ENCODE results near the gene ITGA2B. TPM values are rescaled to one million over a fixed set of nuclear protein-coding genes. Genes with fewer than 3 reads are reported as not detected.

The ITGA2B gene
- total and polyA plus RNA-seq, 10 of the 15 experiments (the other 5 are each of a cell fraction or from before 2014, with no cell fraction given) = 0.04 to 0.51 (median 0.21) TPM; not detected in 1

GRCh38 chr17:44381810-44382305, 7.6 kb downstream of the ITGA2B start (continued):
- no peak for TF ChIP-seq BHLHE40 (IDR thresholded peaks at IDR 0.05; ENCODE audit: borderline replicate concordance in 1 of 2, low read depth in 2 of 2, low read length in 1 of 2)
- TF ChIP-seq POLR2AphosphoS5 (IDR thresholded peaks at IDR 0.05; ENCODE audit: low read length) = no peak
- no peak for TF ChIP-seq YY1 (IDR thresholded peaks at IDR 0.05; ENCODE audit: low read depth, low read length)

- ChIA-PET SMC1A (ENCODE audit: uncharacterized antibody, unreplicated experiment) (no interaction called here), RAD21 (ENCODE audit: unreplicated experiment) (no interaction called here), POLR2A (no interaction called here), CTCF (interaction anchor here (1.1 kb wide), 1 partner anchor 18 kb away, joined by 4 read pairs; the partner anchor contains the start of gene FAM171A2)
- Histone ChIP-seq H3K27me3 (replicated peaks in 1 of 2; ENCODE audit: control insufficient read depth in 2 of 2, insufficient read depth in 2 of 2, low read length in 1 of 2) (no peaks in the 10 kb centered on the region; a peak in 2 of 4 replicates), H3K79me2 (ENCODE audit: control insufficient read depth, insufficient read depth, low read length) (no peaks in the 10 kb centered on the region), H4K20me1 (ENCODE audit: control insufficient read depth, insufficient read depth) (no peaks in the 10 kb centered on the region), H3K4me3 (no peak overlapping the region), H2AFZ (ENCODE audit: control insufficient read depth, low read depth, low read length) (no peak overlapping the region), H3K27ac (ENCODE audit: control insufficient read depth, insufficient read depth) (no peak overlapping the region), H3K9ac (ENCODE audit: control insufficient read depth, insufficient read depth, low read length) (no peak overlapping the region), H3K9me3 (replicated peaks; ENCODE audit: control insufficient read depth, insufficient read depth, low read length) (no peaks in the 10 kb centered on the region), H3K4me1 (ENCODE audit: control insufficient read depth, insufficient read depth, low read length) (no peaks in the 10 kb centered on the region), H3K36me3 (ENCODE audit: control insufficient read depth in 2 of 2, insufficient read depth in 2 of 2, low read length in 1 of 2) (no peaks in the 10 kb centered on the region), H3K4me2 (ENCODE audit: control insufficient read depth, insufficient read depth) (no peak overlapping the region)
- 25% methylated on average over 9 of the region's 9 CpGs for WGBS (ENCODE audit: insufficient coverage, insufficient replicate concordance, low lambda C conversion rate, missing lambda C conversion rate)
- TF ChIP-seq CEBPZ (IDR thresholded peaks at IDR 0.05; ENCODE audit: low read depth, low read length) (no peak), RAD51 (IDR thresholded peaks at IDR 0.05) (no peak), ETV6 (conservative IDR thresholded peaks at IDR 0.05 in 1 of 2, IDR thresholded peaks at IDR 0.05 in 1 of 2; ENCODE audit: borderline replicate concordance in 1 of 2, low read depth in 1 of 2) (no peak), IRF5 (IDR thresholded peaks at IDR 0.05; ENCODE audit: borderline replicate concordance) (no peak), TBL1XR1 (IDR thresholded peaks at IDR 0.05; ENCODE audit: low read depth, low read length) (no peak), ASH2L (IDR thresholded peaks at IDR 0.05; ENCODE audit: borderline replicate concordance, low read depth) (no peak), HSF1 (IDR thresholded peaks at IDR 0.05; ENCODE audit: low read depth, low read length) (no peak), POLR2A (IDR thresholded peaks at IDR 0.05; ENCODE audit: low read depth, low read length) (no peak), BRCA1 (IDR thresholded peaks at IDR 0.05; ENCODE audit: low read depth, low read length) (no peak)
- no peak for FAIRE-seq
- intact Hi-C loops (cut with micrococcal nuclease; ENCODE audit: unreplicated experiment) = no loop called here
- BruUV-seq (replicated peaks) = no TSS peak
- no peak for ATAC-seq
- DNase-seq (ENCODE audit: low read depth, low spot score) = no peak
- in situ Hi-C loops (cut with MboI) = no loop called here
Measured at GRCh38 chr17:44380767-44381166, 8.7 kb downstream of the ITGA2B start.

Measured in GM12878 (cell line).